Activated CD4-positive, alpha-beta T cell treated with anti-CD3 and anti-CD28 coated beads for 36 hours (primary cell): Measurements from ENCODE around the gene FEV. TPM values are rescaled to one million over a fixed set of nuclear protein-coding genes. Genes with fewer than 3 reads are reported as not detected.
"Not testable (repeated sequence)": the region's sequence is repeated elsewhere in the genome, so short reads cannot be mapped to it uniquely, and the experiment has no call there.

ENCODE experiments used
- ATAC-seq: fragments of 200-7000 bp; cut with Tn5 transposase; one replicate; pipeline ENCODE4 v1.10.0; 2021; ENCODE audit warnings: mild to moderate bottlenecking, moderate library complexity
- CTCF ChIA-PET: fragments of 350-600 bp; sonication (Branson Sonifier 250); formaldehyde crosslinking; loops from one replicate; lab custom pipeline; 2021; ENCODE audit warnings: antibody characterized with exemption; lab: Charles Lee
- POLR2A ChIA-PET: fragments of 350-600 bp; sonication (Branson Sonifier 250); formaldehyde crosslinking; loops from one replicate; lab custom pipeline; 2021; ENCODE audit warnings: antibody characterized with exemption, inconsistent platforms; lab: Charles Lee
- DNase-seq: peaks from one replicate; pipeline ENCODE4 v3.0.0-alpha.2; 2020
- H3K27ac Mint-ChIP-seq: one replicate; pipeline ENCODE4 v1.8.0; 2021; ENCODE audit warnings: mixed read lengths
- H3K27me3 Mint-ChIP-seq: one replicate; pipeline ENCODE4 v1.8.0; 2021; ENCODE audit warnings: mixed read lengths
- H3K36me3 Mint-ChIP-seq: one replicate; pipeline ENCODE4 v1.8.0; 2021; ENCODE audit warnings: low read depth, mixed read lengths
- H3K4me1 Mint-ChIP-seq: one replicate; pipeline ENCODE4 v1.8.0; 2021; ENCODE audit warnings: mixed read lengths
- H3K4me3 Mint-ChIP-seq: one replicate; pipeline ENCODE4 v1.8.0; 2021; ENCODE audit warnings: mild to moderate bottlenecking, moderate library complexity, mixed read lengths
- H3K9me3 Mint-ChIP-seq: one replicate; pipeline ENCODE4 v1.8.0; 2021; ENCODE audit warnings: low read depth, mixed read lengths
- intact Hi-C, 2 experiments: fragments of 100-400 bp; cut with DNase I in 1 of 2; cut with micrococcal nuclease in 1 of 2; formaldehyde crosslinking; loops; one replicate each; pipeline versions ENCODE4 v1.14.2 to v1.15.1; 2022 to 2024; cut with DNase I, micrococcal nuclease
- microRNA-seq: library from miRNA; unstranded; fragments of <30 nt; microRNA quantifications from one replicate; pipeline ENCODE4 v1.2.0, GENCODE V29; 2021; ENCODE audit warnings: borderline replicate concordance
- total RNA-seq, 2 experiments: library from RNA; stranded (reverse); gene quantifications; one replicate each; pipeline ENCODE4 v1.2.3, GENCODE V29; 2021

FEV gene
- total RNA-seq, 2 experiments from 2014 or later = not detected

DNA sequence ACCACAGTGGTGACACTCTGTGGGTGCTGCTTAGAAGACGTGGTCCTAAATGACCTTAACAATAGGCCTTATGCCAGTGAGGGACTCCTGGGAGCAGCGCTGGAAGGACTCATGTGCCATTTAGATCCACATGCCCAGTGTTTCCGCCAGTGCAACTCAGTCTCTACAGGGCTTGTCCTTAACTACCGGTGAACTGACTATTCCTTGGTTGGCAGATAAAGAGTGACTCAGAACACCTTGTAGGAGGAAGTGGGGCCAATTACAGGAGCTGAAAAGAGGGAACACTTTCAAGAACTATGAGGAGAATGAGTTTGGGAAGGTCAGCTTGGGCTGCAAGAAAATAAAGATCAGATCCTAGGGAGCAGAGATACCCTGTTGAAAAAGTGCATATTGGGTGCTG, 27.3 kb downstream of the FEV start:
- H3K27ac Mint-ChIP-seq = no peak overlapping the region
- no peak for ATAC-seq
- DNase-seq = no peak
- H3K4me1 Mint-ChIP-seq = peaks cover 11% of the 10 kb centered on the region
- peaks cover 57% of the 10 kb centered on the region for H3K27me3 Mint-ChIP-seq
- no peaks in the 10 kb centered on the region for H3K36me3 Mint-ChIP-seq
- intact Hi-C loops = loop anchor here in 1 of 2 experiments (5.0 kb wide), 2 partner anchors 55 to 85 kb away; no protein-coding TSS in a partner anchor
- ChIA-PET CTCF (interaction anchor here (0.6 to 3.3 kb wide), 6 partner anchors 22 to 82 kb away, joined by 3 to 17 read pairs (median 4); no protein-coding TSS in a partner anchor), POLR2A (no interaction called here)
- H3K4me3 Mint-ChIP-seq = no peak overlapping the region
- H3K9me3 Mint-ChIP-seq = no peaks in the 10 kb centered on the region

DNA sequence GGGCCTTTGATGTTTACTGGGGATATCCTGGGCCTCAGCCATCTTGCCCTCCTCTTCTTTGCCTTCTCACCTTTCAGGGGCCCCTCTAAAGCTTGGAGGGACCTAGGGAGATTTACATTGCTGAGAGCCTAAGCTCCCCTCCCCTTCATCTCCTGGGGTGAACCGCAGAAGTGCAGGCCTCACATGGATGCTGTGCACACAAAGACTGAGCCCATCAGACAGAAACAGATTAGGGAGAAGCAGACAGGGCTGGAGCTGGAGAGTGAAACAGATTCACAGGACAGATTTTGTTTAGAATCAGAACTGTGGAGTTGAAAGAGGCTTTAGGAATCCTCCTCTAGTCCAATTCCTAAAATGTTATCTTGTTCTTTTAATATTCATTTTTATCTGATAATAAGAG, 28.9 kb downstream of the FEV start:
- H3K36me3 Mint-ChIP-seq = no peaks in the 10 kb centered on the region
- H3K4me3 Mint-ChIP-seq = no peak overlapping the region
- ATAC-seq (no peak), DNase-seq (no peak)
- ChIA-PET CTCF (no interaction called here), POLR2A (no interaction called here)
- intact Hi-C loops = loop anchor here in 1 of 2 experiments (5.0 kb wide), 2 partner anchors 54 to 84 kb away; no protein-coding TSS in a partner anchor
- peaks cover 51% of the 10 kb centered on the region for H3K27me3 Mint-ChIP-seq
- H3K27ac Mint-ChIP-seq = no peak overlapping the region
- peaks cover 7% of the 10 kb centered on the region for H3K4me1 Mint-ChIP-seq
- no peaks in the 10 kb centered on the region for H3K9me3 Mint-ChIP-seq

- H3K9me3 Mint-ChIP-seq = no peaks in the 10 kb centered on the region
- intact Hi-C loops = loop anchor here in 1 of 2 experiments (5.0 kb wide), 2 partner anchors 52 to 82 kb away; no protein-coding TSS in a partner anchor
- H3K36me3 Mint-ChIP-seq = no peaks in the 10 kb centered on the region
- CTCF ChIA-PET = no interaction called here
- DNase-seq (no peak), ATAC-seq (no peak)
- peaks cover 2% of the 10 kb centered on the region for H3K4me1 Mint-ChIP-seq
- POLR2A ChIA-PET = no interaction called here
- H3K4me3 Mint-ChIP-seq = no peak overlapping the region
- H3K27ac Mint-ChIP-seq = no peak overlapping the region
- peaks cover 52% of the 10 kb centered on the region for H3K27me3 Mint-ChIP-seq
These were observed 30.3 kb downstream of the FEV start for GRCh38 chr2:218954541-218955300.

DNA sequence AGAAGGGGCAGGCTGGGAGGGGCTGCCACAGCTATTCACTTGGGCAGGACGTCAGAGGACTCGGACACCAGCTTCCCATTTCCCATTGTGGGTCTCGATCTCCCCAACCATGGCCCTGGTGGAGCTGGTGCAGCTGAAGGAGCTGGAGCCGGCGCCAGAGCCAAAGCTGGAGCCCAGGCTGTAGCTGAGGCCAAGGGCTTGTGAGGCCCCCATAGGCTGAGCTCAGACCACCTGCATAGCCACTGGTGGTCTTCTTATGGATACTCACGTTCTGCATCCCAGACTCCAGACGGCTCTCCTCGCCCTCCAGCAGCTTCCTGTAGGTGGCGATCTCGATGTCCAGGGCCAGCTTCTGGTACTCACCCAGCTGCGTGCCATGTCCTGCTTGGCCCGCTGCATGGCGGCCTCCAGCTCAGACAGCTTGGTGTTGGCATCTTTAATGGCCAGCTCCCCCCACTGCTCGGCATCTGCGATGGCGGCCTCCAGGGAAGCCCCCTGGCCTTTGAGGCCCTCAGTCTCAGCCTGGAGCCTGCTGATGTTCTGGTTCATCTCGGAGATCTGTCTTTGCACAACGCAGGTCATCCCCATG, 31.5 kb downstream of the FEV start:
- no peak for ATAC-seq
- no peak overlapping the region for H3K4me3 Mint-ChIP-seq
- no peaks in the 10 kb centered on the region for H3K36me3 Mint-ChIP-seq
- peaks cover 44% of the 10 kb centered on the region for H3K27me3 Mint-ChIP-seq
- intact Hi-C loops = no loop called here
- POLR2A ChIA-PET = no interaction called here
- H3K9me3 Mint-ChIP-seq = no peaks in the 10 kb centered on the region
- CTCF ChIA-PET = interaction anchor here (0.7 to 1.3 kb wide), 5 partner anchors 9 to 76 kb away, joined by 3 to 4 read pairs (median 3); no protein-coding TSS in a partner anchor
- H3K27ac Mint-ChIP-seq = no peak overlapping the region
- no peaks in the 10 kb centered on the region for H3K4me1 Mint-ChIP-seq
- no peak for DNase-seq

DNA sequence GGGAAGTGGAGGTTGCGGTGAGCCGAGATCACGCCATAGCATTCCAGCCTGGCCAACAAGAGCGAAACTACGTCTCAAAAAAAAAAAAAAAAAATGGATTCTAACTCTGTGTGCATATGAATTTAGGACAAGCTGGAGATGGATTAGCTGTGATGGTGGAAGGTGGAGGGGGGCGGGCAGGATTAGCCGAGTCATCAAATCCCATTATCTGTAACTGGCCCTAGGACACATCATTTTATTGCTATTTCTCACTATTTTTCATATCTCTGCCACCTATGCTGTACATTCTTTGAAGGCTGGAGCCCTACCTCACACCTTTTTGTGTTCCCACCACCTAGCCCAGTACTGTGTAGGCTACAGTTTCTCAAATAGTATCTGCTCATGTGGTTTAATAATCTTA, 32.8 kb downstream of the FEV start:
- H3K27me3 Mint-ChIP-seq = peaks cover 35% of the 10 kb centered on the region
- H3K36me3 Mint-ChIP-seq = no peaks in the 10 kb centered on the region
- intact Hi-C loops = no loop called here
- no peaks in the 10 kb centered on the region for H3K4me1 Mint-ChIP-seq
- DNase-seq (no peak), ATAC-seq (no peak)
- H3K4me3 Mint-ChIP-seq = no peak overlapping the region
- H3K27ac Mint-ChIP-seq = no peak overlapping the region
- POLR2A ChIA-PET = no interaction called here
- CTCF ChIA-PET = interaction anchor here (0.6 to 1.3 kb wide), 2 partner anchors 78 to 1177 kb away, joined by 3 to 4 read pairs; no protein-coding TSS in a partner anchor
- no peaks in the 10 kb centered on the region for H3K9me3 Mint-ChIP-seq

- Mint-ChIP-seq H3K4me3 (no peak overlapping the region), H3K9me3 (no peaks in the 10 kb centered on the region), H3K27ac (no peak overlapping the region), H3K4me1 (no peaks in the 10 kb centered on the region), H3K36me3 (no peaks in the 10 kb centered on the region), H3K27me3 (peaks cover 38% of the 10 kb centered on the region)
- DNase-seq (no peak), ATAC-seq (no peak)
- intact Hi-C loops = no loop called here
- CTCF ChIA-PET = no interaction called here
- POLR2A ChIA-PET = no interaction called here
These were observed 38.4 kb downstream of the FEV start for GRCh38 chr2:218946621-218947020.

GRCh38 chr2:218944759-218945404, 40.1 kb downstream of the FEV start:
- POLR2A ChIA-PET = no interaction called here
- H3K27me3 Mint-ChIP-seq = peaks cover 35% of the 10 kb centered on the region
- no peak overlapping the region for H3K27ac Mint-ChIP-seq
- ATAC-seq (no peak), DNase-seq (no peak)
- no peaks in the 10 kb centered on the region for H3K36me3 Mint-ChIP-seq
- intact Hi-C loops = no loop called here
- H3K4me1 Mint-ChIP-seq = no peaks in the 10 kb centered on the region
- no peaks in the 10 kb centered on the region for H3K9me3 Mint-ChIP-seq
- no peak overlapping the region for H3K4me3 Mint-ChIP-seq
- CTCF ChIA-PET = interaction anchor here (0.6 to 1.1 kb wide), 2 partner anchors 9 to 108 kb away, joined by 3 read pairs; no protein-coding TSS in a partner anchor

- H3K4me1 Mint-ChIP-seq, H3K4me3 Mint-ChIP-seq, DNase-seq, H3K36me3 Mint-ChIP-seq, CTCF ChIA-PET, H3K9me3 Mint-ChIP-seq, POLR2A ChIA-PET, intact Hi-C loops, H3K27me3 Mint-ChIP-seq, ATAC-seq, H3K27ac Mint-ChIP-seq: not testable (repeated sequence)
These were observed 53.2 kb downstream of the FEV start for GRCh38 chr2:218931751-218932150.

Small RNAs within 50 kb of the gene (microRNA-seq; reads per million reads assigned to microRNA genes)
- gene MIR375 = 5.3 reads per million, percentile 16 among the genes with 10 or more reads in this experiment

Other genes with a start within 250 kb of the FEV start
- under 1 TPM; 0.12 to 0.16 TPM for gene CYP27A1, start 203.0 kb downstream of the FEV start, total RNA-seq
- gene PRKAG3, start 153.4 kb downstream of the FEV start, total RNA-seq = not detected
- gene WNT6, start 125.4 kb downstream of the FEV start, total RNA-seq = under 1 TPM in 1 of 2 experiments, not detected in 1; 0.30 TPM
- 1 to 10 TPM; 5.4 to 6.0 TPM for gene WNT10A, start 104.3 kb downstream of the FEV start, total RNA-seq
- gene CDK5R2, start 25.5 kb downstream of the FEV start, total RNA-seq = not detected
- gene CRYBA2, start 8.2 kb upstream of the FEV start, total RNA-seq = not detected
- not detected for gene CFAP65, start 56.3 kb upstream of the FEV start, total RNA-seq
- under 1 TPM in 1 of 2 experiments, not detected in 1; 0.12 TPM for gene IHH, start 75.7 kb upstream of the FEV start, total RNA-seq
- gene NHEJ1, start 175.6 kb upstream of the FEV start, total RNA-seq = 10 to 100 TPM; 20.7 to 23.8 TPM
- gene SLC23A3, start 184.8 kb upstream of the FEV start, total RNA-seq = 1 to 10 TPM; 1.2 to 1.9 TPM
- gene CNPPD1, start 191.7 kb upstream of the FEV start, total RNA-seq = 10 to 100 TPM; 38.7 to 41.4 TPM
- gene RETREG2, start 193.1 kb upstream of the FEV start, total RNA-seq = 10 to 100 TPM; 58.8 to 70.1 TPM
- gene ZFAND2B, start 221.6 kb upstream of the FEV start, total RNA-seq = 10 to 100 TPM; 21.5 to 27.6 TPM
- 10 to 100 TPM; 18.2 to 21.9 TPM for gene ABCB6, start 233.8 kb upstream of the FEV start, total RNA-seq
- gene ATG9A, start 244.5 kb upstream of the FEV start, total RNA-seq = 10 to 100 TPM; 43.5 to 45.6 TPM
- 100 to 1,000 TPM; 140 to 166 TPM for gene ANKZF1, start 244.6 kb upstream of the FEV start, total RNA-seq